Breast epithelium (tissue), 3 donors: ENCODE results near the gene CEP128.

Experiments
- POLR2A ChIP-seq: fragments of 450-650 bp; IDR thresholded peaks from one replicate; pipeline ENCODE4 v1.6.1; 2016; ENCODE audit warnings: antibody characterized with exemption, mild to moderate bottlenecking, moderate library complexity
- POLR2AphosphoS5 ChIP-seq, 3 donors: sonication (generic); formaldehyde crosslinking; IDR thresholded peaks; one replicate each; pipeline ENCODE4 v1.6.1; 2017; ENCODE audit warnings: antibody characterized with exemption in 3 of 3
- TF ChIP-seq, protein P1 (sequence below), 3 donors: fragments of 450-650 bp; IDR thresholded peaks; one replicate each; pipeline ENCODE4 v1.5.1; 2016 to 2017; ENCODE audit warnings: antibody characterized with exemption in 3 of 3, mild to moderate bottlenecking in 3 of 3, moderate library complexity in 3 of 3

DNA sequence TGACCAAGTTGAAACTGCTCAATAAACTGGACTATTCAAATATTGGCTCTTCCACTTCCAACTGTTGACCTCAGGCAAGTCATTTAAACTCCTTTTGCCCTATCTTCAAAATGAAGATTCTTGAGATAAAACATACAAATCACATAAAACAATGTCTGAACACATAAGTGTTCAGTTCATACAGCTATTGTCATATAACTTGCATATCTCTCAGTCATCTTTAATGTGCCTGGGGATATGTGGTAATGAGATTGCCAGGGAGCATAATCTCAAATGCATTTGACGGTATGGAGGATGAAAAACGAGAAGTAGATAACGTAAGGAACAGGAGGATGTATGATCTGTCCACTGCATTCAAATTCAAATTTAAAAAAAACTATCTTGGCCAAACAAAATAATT is 493.3 kb downstream of the CEP128 start:
- TF ChIP-seq POLR2AphosphoS5 (IDR thresholded peaks at IDR 0.05) (no peak), POLR2A (no peak)
- TF ChIP-seq, protein P1, sequence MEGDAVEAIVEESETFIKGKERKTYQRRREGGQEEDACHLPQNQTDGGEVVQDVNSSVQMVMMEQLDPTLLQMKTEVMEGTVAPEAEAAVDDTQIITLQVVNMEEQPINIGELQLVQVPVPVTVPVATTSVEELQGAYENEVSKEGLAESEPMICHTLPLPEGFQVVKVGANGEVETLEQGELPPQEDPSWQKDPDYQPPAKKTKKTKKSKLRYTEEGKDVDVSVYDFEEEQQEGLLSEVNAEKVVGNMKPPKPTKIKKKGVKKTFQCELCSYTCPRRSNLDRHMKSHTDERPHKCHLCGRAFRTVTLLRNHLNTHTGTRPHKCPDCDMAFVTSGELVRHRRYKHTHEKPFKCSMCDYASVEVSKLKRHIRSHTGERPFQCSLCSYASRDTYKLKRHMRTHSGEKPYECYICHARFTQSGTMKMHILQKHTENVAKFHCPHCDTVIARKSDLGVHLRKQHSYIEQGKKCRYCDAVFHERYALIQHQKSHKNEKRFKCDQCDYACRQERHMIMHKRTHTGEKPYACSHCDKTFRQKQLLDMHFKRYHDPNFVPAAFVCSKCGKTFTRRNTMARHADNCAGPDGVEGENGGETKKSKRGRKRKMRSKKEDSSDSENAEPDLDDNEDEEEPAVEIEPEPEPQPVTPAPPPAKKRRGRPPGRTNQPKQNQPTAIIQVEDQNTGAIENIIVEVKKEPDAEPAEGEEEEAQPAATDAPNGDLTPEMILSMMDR (IDR thresholded peaks at IDR 0.05) = no peak
